Testis (tissue), 2 donors: ENCODE data around the gene UBE2D3.

Experiments
- CTCF ChIP-seq, 3 experiments: fragments of 450-650 bp in 2 of 3; fragments of 200-600 bp in 1 of 3; sonication (generic) in 1 of 3; IDR thresholded peaks; one replicate each; pipeline ENCODE4 v1.5.1; 2016 to 2019; ENCODE audit warnings: antibody characterized with exemption in 3 of 3, mild to moderate bottlenecking in 2 of 3, moderate library complexity in 1 of 3
- POLR2A ChIP-seq: fragments of 450-650 bp; IDR thresholded peaks from one replicate; pipeline ENCODE4 v1.6.1; 2017; ENCODE audit warnings: antibody characterized with exemption, mild to moderate bottlenecking, moderate library complexity

- TF ChIP-seq POLR2A, result no peak
- no peak for TF ChIP-seq CTCF (IDR thresholded peaks at IDR 0.05)
These were observed 7.6 kb downstream of the UBE2D3 start for GRCh38 chr4:102819588-102820365.
